Panc1 (cell line): Measurements from ENCODE around the gene CACTIN. TPM values are rescaled to one million over a fixed set of nuclear protein-coding genes. Genes with fewer than 3 reads are reported as not detected.

Experiments used
- ATAC-seq: fragments of 200-7000 bp; cut with Tn5 transposase; 2 replicates; pipeline ENCODE4 v1.9.1; 2020; ENCODE audit warnings: mild to moderate bottlenecking, moderate library complexity
- BruUV-seq: library from RNA; stranded (reverse); fragments of 400-500 nt; replicated peaks from 2 replicates; lab custom pipeline; 2021; lab: Mats Ljungman, UMichigan
- CTCF ChIA-PET: fragments of 300-600 bp; sonication (Branson Sonifier 250); formaldehyde crosslinking; loops from one replicate; lab custom pipeline; 2022; ENCODE audit warnings: antibody characterized with exemption; lab: Charles Lee
- POLR2A ChIA-PET: fragments of 300-600 bp; sonication (Branson Sonifier 250); formaldehyde crosslinking; loops from one replicate; lab custom pipeline; 2022; ENCODE audit warnings: antibody characterized with exemption; lab: Charles Lee
- DNase-seq: peaks from one replicate; pipeline ENCODE4 v3.0.0-alpha.2; 2010; ENCODE audit warnings: low read depth, low spot score
- H3K27ac ChIP-seq: 2 replicates; pipeline ENCODE4 v1.5.1; 2011; ENCODE audit warnings: mild to moderate bottlenecking, low read length, inconsistent platforms
- H3K27me3 ChIP-seq: fragments of 200-500 bp; sonication (Bioruptor generic); 2 replicates; pipeline ENCODE4 v1.6.0; 2014; ENCODE audit warnings: low read length, inconsistent platforms; ENCODE audit not compliant: control insufficient read depth, insufficient read depth
- H3K36me3 ChIP-seq: fragments of 200-500 bp; sonication (Bioruptor generic); 2 replicates; pipeline ENCODE4 v1.5.1; 2014; ENCODE audit warnings: inconsistent platforms, mild to moderate bottlenecking, low read length, moderate library complexity; ENCODE audit not compliant: control insufficient read depth, insufficient read depth
- H3K4me1 ChIP-seq: 2 replicates; pipeline ENCODE4 v1.5.1; 2011; ENCODE audit warnings: inconsistent platforms, mild to moderate bottlenecking, low read length, moderate library complexity; ENCODE audit not compliant: control insufficient read depth, insufficient read depth
- H3K4me3 ChIP-seq, 2 experiments: 2 replicates each; pipeline ENCODE4 v1.5.1; 2011 to 2012; ENCODE audit warnings: low read depth in 2 of 2, low read length in 2 of 2, mild to moderate bottlenecking in 2 of 2, inconsistent platforms in 1 of 2, moderate library complexity in 1 of 2
- H3K9me3 ChIP-seq: fragments of 200-500 bp; sonication (Bioruptor generic); 2 replicates; pipeline ENCODE4 v1.5.1; 2014; ENCODE audit warnings: low read depth, mild to moderate bottlenecking, inconsistent platforms, low read length, moderate library complexity; ENCODE audit not compliant: control insufficient read depth, insufficient read depth
- POLR2AphosphoS5 ChIP-seq: IDR thresholded peaks from 2 replicates; pipeline ENCODE4 v1.6.1; 2012; ENCODE audit warnings: mild to moderate bottlenecking, low read depth, low read length, moderate library complexity
- SIN3A ChIP-seq: IDR thresholded peaks from 2 replicates; pipeline ENCODE4 v1.6.1; 2012; ENCODE audit warnings: low read depth, mild to moderate bottlenecking, low read length, moderate library complexity, borderline replicate concordance; ENCODE audit not compliant: insufficient read depth
- TCF7L2 ChIP-seq: IDR thresholded peaks from 2 replicates; pipeline ENCODE4 v1.6.1; 2011; ENCODE audit warnings: mild to moderate bottlenecking, low read depth, low read length, inconsistent platforms
- in situ Hi-C: cut with HindIII; loops from 2 replicates; pipeline ENCODE4 v1.10.0; 2016; ENCODE audit warnings: low sequenced_read_pairs, low pct_unique_long_range_greater_than_20kb
- intact Hi-C: fragments of 100-400 bp; cut with micrococcal nuclease; formaldehyde crosslinking; loops from one replicate; pipeline ENCODE4 v1.10.0; 2022; ENCODE audit not compliant: unreplicated experiment
- total RNA-seq: library from RNA; stranded (reverse); gene quantifications from one replicate; pipeline ENCODE4 v1.2.1, GENCODE V29; 2021; ENCODE audit not compliant: unreplicated experiment
- TF ChIP-seq, protein P1 (sequence below), 2 experiments: IDR thresholded peaks; 2 replicates each; pipeline ENCODE4 v1.6.1; 2011 to 2012; ENCODE audit warnings: low read depth in 2 of 2, control low read depth in 1 of 2, low read length in 1 of 2, mild to moderate bottlenecking in 1 of 2, moderate library complexity in 1 of 2; ENCODE audit not compliant: insufficient read depth in 1 of 2
- TF ChIP-seq, protein P2 (sequence below): fragments of 450-650 bp; IDR thresholded peaks from 2 replicates; pipeline ENCODE4 v1.5.1; 2017; ENCODE audit warnings: mild to moderate bottlenecking

Gene CACTIN
- total RNA-seq, 1 experiment from 2014 or later: 25.2 TPM

GRCh38 chr19:3618811-3619630 lies 7.6 kb downstream of the CACTIN start:
- in situ Hi-C loops (no loop called here), intact Hi-C loops (no loop called here)
- no peaks in the 10 kb centered on the region for H3K4me1 ChIP-seq
- TF ChIP-seq, protein P1, sequence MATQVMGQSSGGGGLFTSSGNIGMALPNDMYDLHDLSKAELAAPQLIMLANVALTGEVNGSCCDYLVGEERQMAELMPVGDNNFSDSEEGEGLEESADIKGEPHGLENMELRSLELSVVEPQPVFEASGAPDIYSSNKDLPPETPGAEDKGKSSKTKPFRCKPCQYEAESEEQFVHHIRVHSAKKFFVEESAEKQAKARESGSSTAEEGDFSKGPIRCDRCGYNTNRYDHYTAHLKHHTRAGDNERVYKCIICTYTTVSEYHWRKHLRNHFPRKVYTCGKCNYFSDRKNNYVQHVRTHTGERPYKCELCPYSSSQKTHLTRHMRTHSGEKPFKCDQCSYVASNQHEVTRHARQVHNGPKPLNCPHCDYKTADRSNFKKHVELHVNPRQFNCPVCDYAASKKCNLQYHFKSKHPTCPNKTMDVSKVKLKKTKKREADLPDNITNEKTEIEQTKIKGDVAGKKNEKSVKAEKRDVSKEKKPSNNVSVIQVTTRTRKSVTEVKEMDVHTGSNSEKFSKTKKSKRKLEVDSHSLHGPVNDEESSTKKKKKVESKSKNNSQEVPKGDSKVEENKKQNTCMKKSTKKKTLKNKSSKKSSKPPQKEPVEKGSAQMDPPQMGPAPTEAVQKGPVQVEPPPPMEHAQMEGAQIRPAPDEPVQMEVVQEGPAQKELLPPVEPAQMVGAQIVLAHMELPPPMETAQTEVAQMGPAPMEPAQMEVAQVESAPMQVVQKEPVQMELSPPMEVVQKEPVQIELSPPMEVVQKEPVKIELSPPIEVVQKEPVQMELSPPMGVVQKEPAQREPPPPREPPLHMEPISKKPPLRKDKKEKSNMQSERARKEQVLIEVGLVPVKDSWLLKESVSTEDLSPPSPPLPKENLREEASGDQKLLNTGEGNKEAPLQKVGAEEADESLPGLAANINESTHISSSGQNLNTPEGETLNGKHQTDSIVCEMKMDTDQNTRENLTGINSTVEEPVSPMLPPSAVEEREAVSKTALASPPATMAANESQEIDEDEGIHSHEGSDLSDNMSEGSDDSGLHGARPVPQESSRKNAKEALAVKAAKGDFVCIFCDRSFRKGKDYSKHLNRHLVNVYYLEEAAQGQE (IDR thresholded peaks at IDR 0.05; ENCODE audit: insufficient read depth in 1 of 2, low read depth in 2 of 2, low read length in 1 of 2): no peak
- TF ChIP-seq TCF7L2 (no peak), SIN3A (no peak), POLR2AphosphoS5 (no peak)
- TF ChIP-seq, protein P2, sequence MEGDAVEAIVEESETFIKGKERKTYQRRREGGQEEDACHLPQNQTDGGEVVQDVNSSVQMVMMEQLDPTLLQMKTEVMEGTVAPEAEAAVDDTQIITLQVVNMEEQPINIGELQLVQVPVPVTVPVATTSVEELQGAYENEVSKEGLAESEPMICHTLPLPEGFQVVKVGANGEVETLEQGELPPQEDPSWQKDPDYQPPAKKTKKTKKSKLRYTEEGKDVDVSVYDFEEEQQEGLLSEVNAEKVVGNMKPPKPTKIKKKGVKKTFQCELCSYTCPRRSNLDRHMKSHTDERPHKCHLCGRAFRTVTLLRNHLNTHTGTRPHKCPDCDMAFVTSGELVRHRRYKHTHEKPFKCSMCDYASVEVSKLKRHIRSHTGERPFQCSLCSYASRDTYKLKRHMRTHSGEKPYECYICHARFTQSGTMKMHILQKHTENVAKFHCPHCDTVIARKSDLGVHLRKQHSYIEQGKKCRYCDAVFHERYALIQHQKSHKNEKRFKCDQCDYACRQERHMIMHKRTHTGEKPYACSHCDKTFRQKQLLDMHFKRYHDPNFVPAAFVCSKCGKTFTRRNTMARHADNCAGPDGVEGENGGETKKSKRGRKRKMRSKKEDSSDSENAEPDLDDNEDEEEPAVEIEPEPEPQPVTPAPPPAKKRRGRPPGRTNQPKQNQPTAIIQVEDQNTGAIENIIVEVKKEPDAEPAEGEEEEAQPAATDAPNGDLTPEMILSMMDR: no peak; the same call in 1 of the 2 replicates
- DNase-seq: no peak
- ChIA-PET POLR2A (no interaction called here), CTCF (interaction anchor here (0.6 kb wide), 1 partner anchor 11 kb away, joined by 3 read pairs; no protein-coding TSS in a partner anchor)
- H3K36me3 ChIP-seq: no peaks in the 10 kb centered on the region
- H3K27ac ChIP-seq: no peak overlapping the region
- no peak overlapping the region for H3K4me3 ChIP-seq
- ATAC-seq: no peak
- no peaks in the 10 kb centered on the region for H3K9me3 ChIP-seq
- BruUV-seq: no TSS peak
- H3K27me3 ChIP-seq: no peaks in the 10 kb centered on the region

GRCh38 chr19:3618144-3618810 lies 8.3 kb downstream of the CACTIN start:
- in situ Hi-C loops (no loop called here), intact Hi-C loops (no loop called here)
- BruUV-seq: no TSS peak
- no peaks in the 10 kb centered on the region for H3K36me3 ChIP-seq
- DNase-seq (no peak), ATAC-seq (peak; percentile 59)
- H3K27me3 ChIP-seq: no peaks in the 10 kb centered on the region
- H3K9me3 ChIP-seq: no peaks in the 10 kb centered on the region
- ChIA-PET CTCF (interaction anchor here (0.6 kb wide), 1 partner anchor 10 kb away, joined by 3 read pairs; no protein-coding TSS in a partner anchor), POLR2A (no interaction called here)
- H3K27ac ChIP-seq: no peak overlapping the region
- no peaks in the 10 kb centered on the region for H3K4me1 ChIP-seq
- no peak overlapping the region for H3K4me3 ChIP-seq
- no peak for TF ChIP-seq POLR2AphosphoS5
- TF ChIP-seq, protein P2: peak; percentile 89
